Measurements from ENCODE around the gene IGF1R.

The IGF1R gene

GRCh38 chr15:98887976-98888375, 239.6 kb downstream of the IGF1R start:
- no peak for DNase-seq (ENCODE audit: low read depth)

- no peak for DNase-seq (ENCODE audit: low read depth)
Measured at GRCh38 chr15:98888820-98889479, 240.6 kb downstream of the IGF1R start.

- DNase-seq (ENCODE audit: low read depth): no peak
Measured at GRCh38 chr15:98889930-98890695, 241.8 kb downstream of the IGF1R start.

- no peak for DNase-seq (ENCODE audit: low read depth)
Measured at GRCh38 chr15:98891301-98891700, 243.0 kb downstream of the IGF1R start.

- DNase-seq (ENCODE audit: low read depth): no peak
Measured at GRCh38 chr15:98893401-98893800, 245.1 kb downstream of the IGF1R start.

- no peak for DNase-seq (ENCODE audit: low read depth)
Measured at GRCh38 chr15:98894312-98894711, 246.0 kb downstream of the IGF1R start.

GRCh38 chr15:98896002-98896721, 247.8 kb downstream of the IGF1R start:
- DNase-seq (ENCODE audit: low read depth): no peak

- DNase-seq (ENCODE audit: low read depth): no peak
Measured at GRCh38 chr15:98896802-98897732, 248.7 kb downstream of the IGF1R start.

GRCh38 chr15:98898122-98898521, 249.8 kb downstream of the IGF1R start:
- no peak for DNase-seq (ENCODE audit: low read depth)

- no peak for DNase-seq (ENCODE audit: low read depth)
Measured at GRCh38 chr15:98899272-98900021, 251.1 kb downstream of the IGF1R start.

GRCh38 chr15:98900356-98900755, 252.0 kb downstream of the IGF1R start:
- no peak for DNase-seq (ENCODE audit: low read depth)

GRCh38 chr15:98901434-98902072, 253.2 kb downstream of the IGF1R start:
- DNase-seq (ENCODE audit: low read depth): no peak

GRCh38 chr15:98902931-98903330, 254.6 kb downstream of the IGF1R start:
- no peak for DNase-seq (ENCODE audit: low read depth)

GRCh38 chr15:98903377-98904018, 255.2 kb downstream of the IGF1R start:
- no peak for DNase-seq (ENCODE audit: low read depth)

- no peak for DNase-seq (ENCODE audit: low read depth)
Measured at GRCh38 chr15:98904544-98904943, 256.2 kb downstream of the IGF1R start.

GRCh38 chr15:98905963-98906711, 257.8 kb downstream of the IGF1R start:
- DNase-seq (ENCODE audit: low read depth): no peak

- no peak for DNase-seq (ENCODE audit: low read depth)
Measured at GRCh38 chr15:98906712-98907083, 258.4 kb downstream of the IGF1R start.

GRCh38 chr15:98907927-98908471, 259.7 kb downstream of the IGF1R start:
- DNase-seq (ENCODE audit: low read depth): no peak
